Natural killer cell (primary cell): ENCODE data around the gene ALDOB. TPM values are rescaled to one million over a fixed set of nuclear protein-coding genes. Genes with fewer than 3 reads are reported as not detected.

Experiments
- ATAC-seq, 3 donors: fragments of 150-1000 bp in 2 of 3; fragments of 200-7000 bp in 1 of 3; cut with Tn5 transposase; 1 replicate in 1 of 3; 2 replicates in 2 of 3; pipeline ENCODE4 v1.10.0; 2021; ENCODE audit warnings: mild to moderate bottlenecking in 2 of 3, moderate library complexity in 2 of 3
- DNase-seq, 2 donors: peaks; one replicate each; pipeline versions ENCODE4 v3.0.0 to v3.0.0-alpha.2; 2013 to 2021; ENCODE audit warnings: mixed read lengths in 1 of 2
- H3K27ac ChIP-seq: one replicate; pipeline ENCODE4 v1.5.1; 2013; ENCODE audit warnings: mild to moderate bottlenecking, low read length
- H3K27me3 ChIP-seq: one replicate; pipeline ENCODE4 v1.6.1; 2013; ENCODE audit warnings: low read length; ENCODE audit not compliant: control insufficient read depth, insufficient read depth
- H3K36me3 ChIP-seq: one replicate; pipeline ENCODE4 v1.6.1; 2013; ENCODE audit warnings: low read length; ENCODE audit not compliant: control insufficient read depth, insufficient read depth
- H3K4me1 ChIP-seq: one replicate; pipeline ENCODE4 v1.6.1; 2013; ENCODE audit warnings: low read length; ENCODE audit not compliant: control insufficient read depth, insufficient read depth
- H3K4me3 ChIP-seq: one replicate; pipeline ENCODE4 v1.5.1; 2013; ENCODE audit warnings: low read length
- H3K9me3 ChIP-seq: one replicate; pipeline ENCODE4 v1.6.1; 2013; ENCODE audit warnings: low read length; ENCODE audit not compliant: control insufficient read depth, insufficient read depth
- H3K27ac Mint-ChIP-seq, 2 donors: one replicate each; pipeline ENCODE4 v1.8.0; 2022; ENCODE audit warnings: mild to moderate bottlenecking in 2 of 2, mixed read lengths in 2 of 2, moderate library complexity in 1 of 2
- H3K27me3 Mint-ChIP-seq, 2 donors: one replicate each; pipeline ENCODE4 v1.8.0; 2022; ENCODE audit warnings: low read depth in 2 of 2, mixed read lengths in 2 of 2
- H3K36me3 Mint-ChIP-seq: one replicate; pipeline ENCODE4 v1.8.0; 2022; ENCODE audit warnings: mixed read lengths
- H3K4me1 Mint-ChIP-seq, 2 donors: one replicate each; pipeline ENCODE4 v1.8.0; 2022; ENCODE audit warnings: mixed read lengths in 2 of 2
- H3K4me3 Mint-ChIP-seq: one replicate; pipeline ENCODE4 v1.8.0; 2022; ENCODE audit warnings: mild to moderate bottlenecking, moderate library complexity, mixed read lengths
- H3K9me3 Mint-ChIP-seq, 2 donors: one replicate each; pipeline ENCODE4 v1.8.0; 2022; ENCODE audit warnings: mixed read lengths in 2 of 2
- WGBS: methylation state at CpG from one replicate; pipeline ENCODE4 v1.1.7; 2013; ENCODE audit warnings: missing lambda C conversion rate; ENCODE audit not compliant: insufficient coverage; 5-methylcytosine and 5-hydroxymethylcytosine counted together
- intact Hi-C: fragments of 100-400 bp; cut with micrococcal nuclease; formaldehyde crosslinking; loops from one replicate; pipeline ENCODE4 v1.14.2; 2022
- total RNA-seq, 4 donors: library from RNA; stranded (reverse); fragments of 120-200 nt in 1 of 4; gene quantifications; one replicate each; pipeline versions ENCODE4 v1.2.3 to v1.2.4, GENCODE V29; 2013 to 2022
- TF ChIP-seq, protein P1 (sequence below): fragments of 200-600 bp; IDR thresholded peaks from one replicate; pipeline ENCODE4 v1.8.0; 2022; ENCODE audit warnings: antibody characterized with exemption

ALDOB gene
- total RNA-seq, 3 donors from 2014 or later (not counting 1 experiment from before 2014, with no cell fraction given): not detected

DNA sequence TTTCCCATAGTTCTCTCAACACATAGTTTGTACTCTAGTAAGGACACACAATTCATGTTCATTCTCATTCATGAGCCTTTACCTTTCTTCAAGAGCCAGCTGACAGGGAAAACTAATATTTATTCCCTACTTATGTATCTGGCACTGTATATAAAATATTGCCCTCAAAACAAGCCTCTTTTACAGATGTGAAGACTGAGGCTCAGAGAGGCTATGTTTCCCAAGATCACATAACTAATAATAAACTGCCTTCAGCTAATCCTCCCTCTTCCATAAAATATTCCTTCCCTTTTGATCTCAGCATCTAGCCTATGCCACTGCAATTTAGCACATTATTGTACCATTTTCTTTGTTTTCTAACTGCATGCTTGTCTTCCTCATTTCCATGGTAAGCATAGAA lies 18.2 kb downstream of the ALDOB start:
- Histone ChIP-seq H3K4me1 (no peaks in the 10 kb centered on the region), H3K27me3 (no peaks in the 10 kb centered on the region), H3K4me3 (no peak overlapping the region), H3K9me3 (peaks cover 15% of the 10 kb centered on the region), H3K27ac (no peak overlapping the region), H3K36me3 (no peaks in the 10 kb centered on the region)
- Mint-ChIP-seq H3K27me3 (no peaks in the 10 kb centered on the region), H3K9me3 (peaks cover 21 to 37% of the 10 kb centered on the region in 2 donors), H3K27ac (no peak overlapping the region), H3K36me3 (peaks cover 36% of the 10 kb centered on the region), H3K4me3 (no peak overlapping the region), H3K4me1 (no peaks in the 10 kb centered on the region)
- ATAC-seq (no peak), DNase-seq (no peak)
- intact Hi-C loops: no loop called here
- TF ChIP-seq, protein P1, sequence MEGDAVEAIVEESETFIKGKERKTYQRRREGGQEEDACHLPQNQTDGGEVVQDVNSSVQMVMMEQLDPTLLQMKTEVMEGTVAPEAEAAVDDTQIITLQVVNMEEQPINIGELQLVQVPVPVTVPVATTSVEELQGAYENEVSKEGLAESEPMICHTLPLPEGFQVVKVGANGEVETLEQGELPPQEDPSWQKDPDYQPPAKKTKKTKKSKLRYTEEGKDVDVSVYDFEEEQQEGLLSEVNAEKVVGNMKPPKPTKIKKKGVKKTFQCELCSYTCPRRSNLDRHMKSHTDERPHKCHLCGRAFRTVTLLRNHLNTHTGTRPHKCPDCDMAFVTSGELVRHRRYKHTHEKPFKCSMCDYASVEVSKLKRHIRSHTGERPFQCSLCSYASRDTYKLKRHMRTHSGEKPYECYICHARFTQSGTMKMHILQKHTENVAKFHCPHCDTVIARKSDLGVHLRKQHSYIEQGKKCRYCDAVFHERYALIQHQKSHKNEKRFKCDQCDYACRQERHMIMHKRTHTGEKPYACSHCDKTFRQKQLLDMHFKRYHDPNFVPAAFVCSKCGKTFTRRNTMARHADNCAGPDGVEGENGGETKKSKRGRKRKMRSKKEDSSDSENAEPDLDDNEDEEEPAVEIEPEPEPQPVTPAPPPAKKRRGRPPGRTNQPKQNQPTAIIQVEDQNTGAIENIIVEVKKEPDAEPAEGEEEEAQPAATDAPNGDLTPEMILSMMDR: no peak

DNA sequence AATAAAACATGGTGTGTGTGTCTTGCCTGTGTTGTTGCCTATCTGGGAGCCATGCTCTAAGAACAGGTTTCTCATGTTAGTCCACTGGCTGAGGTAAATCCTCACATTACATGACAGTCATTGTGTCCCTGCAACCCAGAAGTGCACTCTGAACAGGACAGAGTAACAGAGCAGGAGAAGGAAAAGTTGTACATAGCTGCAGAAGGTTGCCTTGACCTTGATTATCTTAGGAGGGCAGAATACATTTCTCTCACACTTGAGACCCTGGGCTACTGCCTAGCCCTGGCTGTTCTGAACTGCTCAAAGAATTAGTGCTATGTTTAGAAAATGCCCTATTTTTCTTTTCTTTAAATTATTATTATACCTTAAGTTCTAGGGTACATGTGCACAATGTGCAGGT lies 20.0 kb downstream of the ALDOB start:
- Mint-ChIP-seq H3K27ac (no peak overlapping the region), H3K4me1 (no peaks in the 10 kb centered on the region), H3K27me3 (no peaks in the 10 kb centered on the region), H3K9me3 (peaks cover 26 to 35% of the 10 kb centered on the region in 2 donors), H3K36me3 (peaks cover 43% of the 10 kb centered on the region), H3K4me3 (no peak overlapping the region)
- H3K4me1 ChIP-seq: no peaks in the 10 kb centered on the region
- ATAC-seq (no peak), DNase-seq (no peak)
- no peak overlapping the region for H3K27ac ChIP-seq
- H3K4me3 ChIP-seq: no peak overlapping the region
- no peaks in the 10 kb centered on the region for H3K27me3 ChIP-seq
- TF ChIP-seq, protein P1: no peak
- H3K36me3 ChIP-seq: no peaks in the 10 kb centered on the region
- intact Hi-C loops: no loop called here
- H3K9me3 ChIP-seq: peaks cover 15% of the 10 kb centered on the region

DNA sequence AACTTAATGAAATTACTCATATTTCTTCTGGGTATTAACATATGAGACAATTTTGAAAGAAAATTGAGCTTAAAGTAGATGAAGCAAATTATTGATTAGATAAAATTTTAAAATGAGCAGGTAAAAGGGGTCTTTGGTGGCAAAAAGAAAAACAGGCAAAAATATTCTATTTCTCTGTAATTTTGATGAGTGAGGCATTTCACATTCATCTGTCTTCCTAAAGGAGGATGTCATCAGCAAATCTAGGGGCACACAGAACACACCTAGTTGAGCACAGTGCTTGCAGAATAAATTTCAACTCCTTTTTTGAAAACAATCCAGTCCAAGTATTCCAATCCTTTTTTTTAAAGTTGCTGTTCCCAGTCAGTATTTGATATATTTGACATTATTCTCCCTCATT lies 20.7 kb downstream of the ALDOB start:
- Histone ChIP-seq H3K9me3 (peaks cover 18% of the 10 kb centered on the region), H3K36me3 (no peaks in the 10 kb centered on the region), H3K27me3 (no peaks in the 10 kb centered on the region), H3K27ac (no peak overlapping the region), H3K4me1 (no peaks in the 10 kb centered on the region), H3K4me3 (no peak overlapping the region)
- intact Hi-C loops: no loop called here
- no peak overlapping the region for H3K27ac Mint-ChIP-seq
- H3K27me3 Mint-ChIP-seq: no peaks in the 10 kb centered on the region
- peaks cover 26 to 34% of the 10 kb centered on the region in 2 donors for H3K9me3 Mint-ChIP-seq
- no peak for DNase-seq
- H3K4me3 Mint-ChIP-seq: no peak overlapping the region
- no peaks in the 10 kb centered on the region for H3K4me1 Mint-ChIP-seq
- peaks cover 45% of the 10 kb centered on the region for H3K36me3 Mint-ChIP-seq
- TF ChIP-seq, protein P1: no peak
- ATAC-seq: no peak

DNA sequence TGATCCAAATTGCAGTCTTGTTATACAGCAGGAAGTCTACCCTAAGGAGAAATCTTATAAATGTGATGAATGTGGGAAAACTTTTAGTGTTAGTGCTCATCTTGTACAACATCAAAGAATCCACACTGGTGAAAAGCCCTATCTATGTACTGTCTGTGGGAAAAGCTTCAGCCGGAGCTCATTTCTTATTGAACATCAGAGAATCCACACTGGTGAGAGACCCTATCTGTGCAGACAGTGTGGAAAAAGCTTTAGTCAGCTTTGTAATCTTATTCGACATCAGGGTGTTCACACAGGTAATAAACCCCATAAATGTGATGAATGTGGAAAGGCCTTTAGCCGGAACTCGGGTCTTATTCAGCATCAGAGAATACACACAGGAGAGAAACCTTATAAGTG lies 26.5 kb downstream of the ALDOB start:
- Mint-ChIP-seq H3K4me1 (peaks cover 0 to 6% of the 10 kb centered on the region in 2 donors), H3K27me3 (no peaks in the 10 kb centered on the region), H3K27ac (no peak overlapping the region), H3K36me3 (peaks cover 77% of the 10 kb centered on the region), H3K4me3 (no peak overlapping the region), H3K9me3 (peaks cover 28 to 40% of the 10 kb centered on the region in 2 donors)
- TF ChIP-seq, protein P1: no peak
- WGBS: 96% methylated on average over 4 of the region's 4 CpGs
- no peaks in the 10 kb centered on the region for H3K4me1 ChIP-seq
- no peak for ATAC-seq
- H3K9me3 ChIP-seq: peaks cover 36% of the 10 kb centered on the region
- H3K27me3 ChIP-seq: no peaks in the 10 kb centered on the region
- peaks cover 49% of the 10 kb centered on the region for H3K36me3 ChIP-seq
- DNase-seq: no peak
- intact Hi-C loops: no loop called here
- no peak overlapping the region for H3K27ac ChIP-seq
- H3K4me3 ChIP-seq: no peak overlapping the region
